Measurements from ENCODE around the gene AKIRIN1. TPM values are rescaled to one million over a fixed set of nuclear protein-coding genes. Genes with fewer than 3 reads are reported as not detected.
"Not testable (repeated sequence)": the region's sequence is repeated elsewhere in the genome, so short reads cannot be mapped to it uniquely, and the experiment has no call there.

Gene AKIRIN1
- total RNA-seq, 2 experiments from 2014 or later = 40.0 to 50.4 TPM

GRCh38 chr1:38973659-38974437, 17.2 kb upstream of the AKIRIN1 start:
- Histone ChIP-seq H3K36me3 (ENCODE audit: insufficient read depth, low read length) (no peaks in the 10 kb centered on the region), H3K4me2 (ENCODE audit: low read length) (no peak overlapping the region), H3K4me3 (ENCODE audit: low read depth, low read length, poor library complexity, severe bottlenecking) (no peak overlapping the region), H4K20me1 (ENCODE audit: insufficient read depth, low read length) (no peaks in the 10 kb centered on the region), H3K27ac (ENCODE audit: low read depth, low read length, poor library complexity, severe bottlenecking) (no peak overlapping the region), H3K4me1 (ENCODE audit: insufficient read depth, low read length, poor library complexity, severe bottlenecking) (no peaks in the 10 kb centered on the region), H3K9me3 (ENCODE audit: low read length) (peaks cover 10% of the 10 kb centered on the region; the same call in 1 of the 2 replicates), H3K9me2 (ENCODE audit: insufficient read depth, low read length) (no peaks in the 10 kb centered on the region), H3K79me2 (ENCODE audit: insufficient read depth, low read depth, low read length) (no peaks in the 10 kb centered on the region), H2AFZ (ENCODE audit: low read length) (no peak overlapping the region)
- ChIA-PET CTCF (ENCODE audit: unreplicated experiment) (no interaction called here), POLR2A (interaction anchor here (0.6 to 0.7 kb wide), 2 partner anchors 136 to 1825 kb away, joined by 3 read pairs; no protein-coding TSS in a partner anchor)
- intact Hi-C loops (cut with micrococcal nuclease; ENCODE audit: unreplicated experiment) = no loop called here
- no peak for DNase-seq (ENCODE audit: low spot score)
- TF ChIP-seq EZH2phosphoT487 (IDR thresholded peaks at IDR 0.05; ENCODE audit: borderline replicate concordance, low read depth, low read length) (no peak), CTCF (conservative IDR thresholded peaks at IDR 0.05; ENCODE audit: low read length) (no peak)
- no TSS peak for BruUV-seq (replicated peaks)

- BruUV-seq (replicated peaks); DNase-seq (ENCODE audit: low spot score); H3K4me3 ChIP-seq (ENCODE audit: low read depth, low read length, poor library complexity, severe bottlenecking); H3K9me3 ChIP-seq (ENCODE audit: low read length); H3K4me2 ChIP-seq (ENCODE audit: low read length); H3K27ac ChIP-seq (ENCODE audit: low read depth, low read length, poor library complexity, severe bottlenecking); H3K79me2 ChIP-seq (ENCODE audit: insufficient read depth, low read depth, low read length); intact Hi-C loops (cut with micrococcal nuclease; ENCODE audit: unreplicated experiment); H3K4me1 ChIP-seq (ENCODE audit: insufficient read depth, low read length, poor library complexity, severe bottlenecking); H2AFZ ChIP-seq (ENCODE audit: low read length); H3K9me2 ChIP-seq (ENCODE audit: insufficient read depth, low read length); H4K20me1 ChIP-seq (ENCODE audit: insufficient read depth, low read length); H3K36me3 ChIP-seq (ENCODE audit: insufficient read depth, low read length); CTCF ChIA-PET (ENCODE audit: unreplicated experiment): not testable (repeated sequence)
- POLR2A ChIA-PET = interaction anchor here (1.1 kb wide), 1 partner anchor 13 kb away, joined by 4 read pairs; no protein-coding TSS in a partner anchor
Observed at GRCh38 chr1:38977399-38978244, 13.5 kb upstream of the AKIRIN1 start.

- H3K9me2 ChIP-seq (ENCODE audit: insufficient read depth, low read length); BruUV-seq (replicated peaks); CTCF ChIA-PET (ENCODE audit: unreplicated experiment); H3K4me1 ChIP-seq (ENCODE audit: insufficient read depth, low read length, poor library complexity, severe bottlenecking); H3K4me3 ChIP-seq (ENCODE audit: low read depth, low read length, poor library complexity, severe bottlenecking); H3K9me3 ChIP-seq (ENCODE audit: low read length); POLR2A ChIA-PET; H3K27ac ChIP-seq (ENCODE audit: low read depth, low read length, poor library complexity, severe bottlenecking); intact Hi-C loops (cut with micrococcal nuclease; ENCODE audit: unreplicated experiment); H3K79me2 ChIP-seq (ENCODE audit: insufficient read depth, low read depth, low read length); H4K20me1 ChIP-seq (ENCODE audit: insufficient read depth, low read length); H3K36me3 ChIP-seq (ENCODE audit: insufficient read depth, low read length); H3K4me2 ChIP-seq (ENCODE audit: low read length); DNase-seq (ENCODE audit: low spot score); H2AFZ ChIP-seq (ENCODE audit: low read length): not testable (repeated sequence)
Observed at GRCh38 chr1:38978245-38978542, 12.9 kb upstream of the AKIRIN1 start.

- H3K4me2 ChIP-seq (ENCODE audit: low read length); BruUV-seq (replicated peaks); H3K9me2 ChIP-seq (ENCODE audit: insufficient read depth, low read length); H3K4me1 ChIP-seq (ENCODE audit: insufficient read depth, low read length, poor library complexity, severe bottlenecking); POLR2A ChIA-PET; H3K27ac ChIP-seq (ENCODE audit: low read depth, low read length, poor library complexity, severe bottlenecking); H3K9me3 ChIP-seq (ENCODE audit: low read length); H3K36me3 ChIP-seq (ENCODE audit: insufficient read depth, low read length); DNase-seq (ENCODE audit: low spot score); CTCF ChIA-PET (ENCODE audit: unreplicated experiment); H3K4me3 ChIP-seq (ENCODE audit: low read depth, low read length, poor library complexity, severe bottlenecking); intact Hi-C loops (cut with micrococcal nuclease; ENCODE audit: unreplicated experiment); H4K20me1 ChIP-seq (ENCODE audit: insufficient read depth, low read length); H3K79me2 ChIP-seq (ENCODE audit: insufficient read depth, low read depth, low read length); H2AFZ ChIP-seq (ENCODE audit: low read length): not testable (repeated sequence)
Observed at GRCh38 chr1:38979380-38979779, 11.7 kb upstream of the AKIRIN1 start.
